BLaER1 treated with 17β-estradiol and CSF1 and Interleukin-3, amounts not matched to agents 10 nM and 100 nM (cell line): Measurements from ENCODE around the gene VILL.
A peak's percentile ranks its signal among the peaks of the same experiment; 100 is the strongest.

Source experiments
- H3K27ac ChIP-seq, 11 experiments: shearing (Covaris generic); formaldehyde crosslinking; 2 replicates each; pipeline ENCODE4 v1.8.1; 2022
- H3K27me3 ChIP-seq, 11 experiments: shearing (Covaris generic); formaldehyde crosslinking; 2 replicates each; pipeline ENCODE4 v1.8.1; 2022
- H3K36me3 ChIP-seq, 11 experiments: shearing (Covaris generic); formaldehyde crosslinking; 2 replicates each; pipeline ENCODE4 v1.8.1; 2022
- H3K4me1 ChIP-seq, 10 experiments: shearing (Covaris generic); formaldehyde crosslinking; 2 replicates each; pipeline ENCODE4 v1.8.1; 2022
- H3K4me2 ChIP-seq, 11 experiments: shearing (Covaris generic); formaldehyde crosslinking; 2 replicates each; pipeline ENCODE4 v1.8.1; 2022
- H3K4me3 ChIP-seq, 10 experiments: shearing (Covaris generic); formaldehyde crosslinking; 2 replicates each; pipeline ENCODE4 v1.8.1; 2022
- H3K9ac ChIP-seq, 11 experiments: shearing (Covaris generic); formaldehyde crosslinking; 2 replicates each; pipeline ENCODE4 v1.8.1; 2022
- H3K9me3 ChIP-seq, 11 experiments: shearing (Covaris generic); formaldehyde crosslinking; replicated peaks in 1 of 11; 2 replicates each; pipeline ENCODE4 v1.8.1; 2022
- H4K20me1 ChIP-seq, 11 experiments: shearing (Covaris generic); formaldehyde crosslinking; 2 replicates each; pipeline ENCODE4 v1.8.1; 2022
- Cebpa-rat ChIP-seq, 11 experiments: shearing (Covaris generic); IDR thresholded peaks; 2 replicates each; pipeline ENCODE4 v1.8.1; 2022

VILL gene

DNA sequence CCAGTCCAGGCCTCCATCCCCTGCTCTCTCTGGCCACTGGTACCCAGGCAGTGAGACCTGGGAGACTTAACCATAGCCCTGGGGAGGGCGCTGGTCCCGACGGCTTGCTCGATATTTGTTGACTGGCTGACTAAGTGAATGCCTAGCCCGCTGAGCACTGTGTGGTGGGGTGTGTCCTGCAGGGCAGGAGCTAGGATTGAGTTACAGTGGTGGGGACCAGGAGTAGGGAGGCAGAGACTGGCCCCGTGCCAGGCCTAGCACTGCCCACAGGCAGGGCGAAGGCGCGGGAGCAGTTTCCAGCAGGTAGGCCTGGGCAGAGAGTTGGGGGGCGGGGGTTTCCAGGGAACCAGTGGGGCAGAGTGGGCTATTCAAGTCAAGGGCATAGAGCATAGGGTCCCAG, at the start of gene VILL:
TSS of gene VILL (plus strand) at position 260 of the 400 bp plus-strand sequence. CDS start 2,887 bp downstream, outside the sequence.
- Histone ChIP-seq H3K4me3 (no peak within 1 kb of the TSS), H3K4me1 (peaks cover 35 to 55% (median 50%) of the 10 kb centered on the region in 10 experiments), H3K27me3 (no peaks in the 10 kb centered on the region), H4K20me1 (no peaks in the 10 kb centered on the region), H3K27ac (no peak within 1 kb of the TSS), H3K9me3 (no peaks in the 10 kb centered on the region), H3K4me2 (no peak within 1 kb of the TSS), H3K9ac (no peak within 1 kb of the TSS), H3K36me3 (peaks cover 0 to 4% (median 3%) of the 10 kb centered on the region in 11 experiments; a peak in 10 of 22 replicates)
- no peak for TF ChIP-seq Cebpa-rat (IDR thresholded peaks at IDR 0.05)

DNA sequence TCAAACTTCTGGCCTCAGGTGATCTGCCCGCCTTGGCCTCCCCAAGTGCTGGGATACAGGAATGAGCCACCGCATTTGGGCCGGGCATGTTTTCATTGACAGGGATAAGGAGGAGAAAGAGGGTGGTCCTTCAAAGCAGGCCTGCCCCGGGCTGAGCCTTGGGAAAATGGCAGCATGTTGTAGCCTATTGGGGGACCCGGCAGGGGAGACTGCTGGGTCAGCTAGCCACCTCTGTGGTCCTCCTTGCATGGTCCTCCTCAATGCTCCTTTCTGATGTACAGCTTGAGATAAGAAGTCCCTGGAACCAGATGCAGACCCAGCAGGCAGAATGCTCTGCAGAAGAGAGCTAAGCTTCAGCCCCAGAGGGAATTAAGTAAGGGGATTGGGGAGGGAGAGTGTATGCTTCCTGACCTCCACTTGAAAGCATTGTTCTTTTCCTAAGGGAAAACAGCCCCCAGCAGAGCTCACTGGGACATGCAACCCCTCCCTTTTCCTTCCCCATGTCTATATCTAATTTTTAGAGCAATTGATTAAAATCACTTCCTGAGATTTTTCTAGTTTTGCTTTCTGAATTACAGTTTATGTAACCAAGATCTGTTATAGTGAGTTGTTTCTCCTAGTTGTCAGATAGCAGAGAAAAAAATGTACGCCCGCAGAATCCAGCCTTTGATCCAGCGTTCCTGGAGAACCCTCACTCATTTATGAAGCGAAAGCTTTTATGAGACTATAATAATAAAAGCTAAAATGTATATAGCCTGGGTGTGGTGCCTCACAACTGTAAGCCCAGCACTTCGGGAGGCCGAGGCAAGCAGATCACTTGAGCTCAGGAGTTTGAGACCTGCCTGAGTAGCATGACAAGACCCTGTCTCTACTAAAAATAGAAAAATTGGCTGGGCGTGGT, 48.7 kb upstream of the VILL start:
- H3K9ac ChIP-seq = no peak overlapping the region
- peak overlapping the region in 7 of 11 experiments; percentile 18 to 44 (median 36); a peak in 11 of 22 replicates for H3K4me2 ChIP-seq
- H3K36me3 ChIP-seq = no peaks in the 10 kb centered on the region
- H3K27ac ChIP-seq = no peak overlapping the region
- no peak for TF ChIP-seq Cebpa-rat (IDR thresholded peaks at IDR 0.05)
- no peaks in the 10 kb centered on the region for H4K20me1 ChIP-seq
- no peaks in the 10 kb centered on the region for H3K27me3 ChIP-seq
- H3K9me3 ChIP-seq = no peaks in the 10 kb centered on the region
- H3K4me1 ChIP-seq = peaks cover 6 to 17% (median 12%) of the 10 kb centered on the region in 10 experiments; a peak in 19 of 20 replicates
- H3K4me3 ChIP-seq = no peak overlapping the region

DNA sequence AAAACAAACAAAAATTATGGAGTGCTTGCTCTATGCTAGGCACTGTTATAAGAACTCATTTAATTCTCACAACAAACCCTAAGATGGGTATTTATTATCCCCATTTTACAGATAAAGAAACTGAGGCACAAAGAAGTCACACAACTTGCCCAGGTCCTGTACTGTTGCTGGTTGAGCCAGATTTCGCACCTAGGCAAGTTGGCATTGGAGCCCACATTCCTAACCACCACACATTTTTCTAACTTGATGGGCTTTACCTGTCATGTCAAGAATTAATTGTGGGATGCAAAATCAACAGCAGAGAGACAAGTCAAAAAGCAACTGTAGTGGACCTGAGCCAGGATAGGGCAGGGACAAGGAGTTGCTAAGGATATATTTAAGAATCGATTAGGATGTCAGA, 47.9 kb upstream of the VILL start:
- no peak overlapping the region for H3K4me2 ChIP-seq
- no peaks in the 10 kb centered on the region for H3K9me3 ChIP-seq
- no peak overlapping the region for H3K4me3 ChIP-seq
- no peak overlapping the region for H3K27ac ChIP-seq
- no peak overlapping the region for H3K9ac ChIP-seq
- H3K27me3 ChIP-seq = no peaks in the 10 kb centered on the region
- TF ChIP-seq Cebpa-rat (IDR thresholded peaks at IDR 0.05) = no peak
- peaks cover 6 to 17% (median 12%) of the 10 kb centered on the region in 10 experiments; a peak in 19 of 20 replicates for H3K4me1 ChIP-seq
- no peaks in the 10 kb centered on the region for H3K36me3 ChIP-seq
- H4K20me1 ChIP-seq = no peaks in the 10 kb centered on the region

DNA sequence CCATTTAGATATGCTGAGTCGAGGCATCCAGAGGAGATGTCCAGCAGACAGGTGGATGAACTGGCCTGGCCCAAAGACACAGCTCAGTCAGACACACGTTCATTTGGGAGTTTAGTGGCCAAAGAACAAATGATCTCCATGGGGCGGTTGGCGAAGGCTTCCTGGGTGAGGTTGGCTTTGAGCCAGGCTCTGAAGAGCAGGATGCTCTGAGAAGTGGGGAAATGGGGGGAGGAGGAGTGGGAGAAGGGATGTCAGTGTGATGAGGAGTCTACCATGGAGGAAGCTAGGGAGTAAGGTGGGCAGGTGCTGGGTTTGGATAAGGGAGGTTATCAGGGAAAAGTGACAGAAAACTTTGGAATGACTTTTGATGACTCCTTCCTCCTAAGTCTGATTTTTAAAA, 47.5 kb upstream of the VILL start:
- Histone ChIP-seq H3K27me3 (no peaks in the 10 kb centered on the region), H3K36me3 (no peaks in the 10 kb centered on the region), H3K27ac (no peak overlapping the region), H4K20me1 (no peaks in the 10 kb centered on the region), H3K9me3 (no peaks in the 10 kb centered on the region), H3K9ac (no peak overlapping the region), H3K4me2 (no peak overlapping the region), H3K4me3 (no peak overlapping the region), H3K4me1 (peaks cover 6 to 17% (median 12%) of the 10 kb centered on the region in 10 experiments; a peak in 19 of 20 replicates)
- TF ChIP-seq Cebpa-rat (IDR thresholded peaks at IDR 0.05) = no peak

DNA sequence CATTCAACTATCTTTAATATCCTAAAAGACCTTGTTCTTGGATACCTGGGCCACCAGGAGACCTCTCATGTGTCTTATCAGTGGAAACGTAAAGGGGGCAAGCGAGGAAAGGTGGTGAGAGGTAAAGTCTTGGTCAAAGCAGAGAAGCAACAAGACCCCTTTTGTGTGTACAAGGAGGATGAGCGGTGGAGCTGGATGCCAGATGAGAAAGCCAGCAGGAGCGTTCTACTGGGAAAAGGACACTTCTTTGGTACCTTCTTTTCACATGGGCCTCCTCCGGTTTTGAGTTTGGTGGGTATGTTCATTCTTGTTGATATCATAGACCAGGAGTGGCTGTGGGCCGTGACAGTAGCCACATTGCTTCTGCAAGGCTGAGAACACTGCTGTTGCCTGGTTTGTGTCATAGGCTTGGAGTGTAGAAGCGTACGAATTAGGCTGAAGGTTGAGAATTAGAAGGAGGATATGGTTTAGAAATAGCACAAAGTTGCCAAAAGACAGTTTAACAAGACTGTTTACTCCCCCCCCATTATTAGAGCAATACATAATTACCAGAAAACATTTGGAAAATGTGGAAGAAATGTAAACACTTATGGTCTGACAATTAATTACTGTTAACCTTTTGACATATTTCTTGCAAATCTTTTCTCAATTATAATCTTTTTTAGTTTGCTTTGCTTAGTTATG, 46.8 kb upstream of the VILL start:
- Histone ChIP-seq H3K4me3 (no peak overlapping the region), H4K20me1 (no peaks in the 10 kb centered on the region), H3K4me2 (no peak overlapping the region), H3K9ac (no peak overlapping the region), H3K27me3 (no peaks in the 10 kb centered on the region), H3K27ac (no peak overlapping the region), H3K9me3 (no peaks in the 10 kb centered on the region), H3K36me3 (no peaks in the 10 kb centered on the region), H3K4me1 (peaks cover 6 to 17% (median 12%) of the 10 kb centered on the region in 10 experiments; a peak in 19 of 20 replicates)
- TF ChIP-seq Cebpa-rat (IDR thresholded peaks at IDR 0.05) = no peak

DNA sequence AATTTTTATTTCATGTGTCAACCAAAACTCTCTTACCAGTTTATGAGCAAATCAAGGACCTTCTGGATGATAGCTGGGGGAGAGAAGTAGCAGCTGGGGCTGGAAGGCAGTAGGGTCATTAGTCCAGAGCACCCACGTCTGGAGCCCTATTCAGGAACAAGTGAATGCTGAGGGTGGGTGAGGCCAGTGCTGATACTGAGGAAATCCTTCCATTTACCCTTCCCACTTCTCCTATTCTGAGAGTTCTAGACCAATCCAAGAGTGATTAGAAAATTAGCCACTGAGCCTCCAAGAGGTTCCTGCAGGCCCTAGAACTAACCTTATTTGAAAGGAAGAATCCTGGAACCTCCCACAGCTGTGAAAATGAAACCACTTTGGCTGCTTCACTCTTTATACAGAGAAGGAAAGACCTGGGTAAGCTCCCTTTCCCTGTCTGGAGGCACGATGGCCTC, 46.2 kb upstream of the VILL start:
- Histone ChIP-seq H4K20me1 (no peaks in the 10 kb centered on the region), H3K27me3 (no peaks in the 10 kb centered on the region), H3K4me2 (no peak overlapping the region), H3K9ac (no peak overlapping the region), H3K9me3 (no peaks in the 10 kb centered on the region), H3K36me3 (no peaks in the 10 kb centered on the region; a peak in 1 of 22 replicates), H3K27ac (no peak overlapping the region), H3K4me1 (peaks cover 6 to 17% (median 12%) of the 10 kb centered on the region in 10 experiments; a peak in 19 of 20 replicates), H3K4me3 (no peak overlapping the region)
- no peak for TF ChIP-seq Cebpa-rat (IDR thresholded peaks at IDR 0.05)

DNA sequence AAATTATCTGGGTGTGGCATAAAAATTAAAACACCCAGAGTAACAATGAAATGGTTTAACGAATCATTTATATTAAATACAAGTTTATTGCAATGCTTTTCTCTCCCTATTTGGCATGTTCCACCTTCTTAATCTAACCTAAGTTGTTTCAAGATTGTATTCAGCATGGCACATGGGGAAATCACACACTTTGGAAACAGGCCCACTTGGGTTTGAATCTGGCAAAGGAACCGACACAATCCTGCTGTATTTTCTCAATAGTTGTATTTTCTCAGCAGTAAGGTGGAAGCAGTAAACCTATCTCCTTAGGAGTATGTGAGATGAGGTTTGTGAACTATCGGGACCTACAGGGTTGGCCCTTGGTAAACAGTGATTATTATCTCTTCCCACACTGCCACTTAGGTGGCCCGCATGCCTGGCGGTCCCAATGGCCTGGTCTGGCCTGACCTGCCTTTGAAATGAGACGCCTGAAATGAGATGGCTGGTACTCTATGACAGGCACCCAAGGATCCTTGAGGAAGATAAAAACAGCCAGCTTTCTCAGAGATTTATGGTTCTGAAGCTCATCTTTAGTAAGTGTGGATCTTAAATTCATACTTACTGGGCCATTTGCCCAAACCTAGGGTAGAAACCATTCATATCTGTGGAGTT, 45.3 kb upstream of the VILL start:
- H3K9me3 ChIP-seq = no peaks in the 10 kb centered on the region
- H3K36me3 ChIP-seq = no peaks in the 10 kb centered on the region; a peak in 2 of 22 replicates
- H3K4me3 ChIP-seq = no peak overlapping the region
- H3K4me1 ChIP-seq = peaks cover 6 to 17% (median 12%) of the 10 kb centered on the region in 10 experiments; a peak in 19 of 20 replicates
- H3K4me2 ChIP-seq = peak overlapping the region in 7 of 11 experiments; percentile 9 to 46 (median 35); a peak in 9 of 22 replicates
- H4K20me1 ChIP-seq = no peaks in the 10 kb centered on the region
- H3K9ac ChIP-seq = no peak overlapping the region
- no peak for TF ChIP-seq Cebpa-rat (IDR thresholded peaks at IDR 0.05)
- no peak overlapping the region for H3K27ac ChIP-seq
- H3K27me3 ChIP-seq = no peaks in the 10 kb centered on the region

DNA sequence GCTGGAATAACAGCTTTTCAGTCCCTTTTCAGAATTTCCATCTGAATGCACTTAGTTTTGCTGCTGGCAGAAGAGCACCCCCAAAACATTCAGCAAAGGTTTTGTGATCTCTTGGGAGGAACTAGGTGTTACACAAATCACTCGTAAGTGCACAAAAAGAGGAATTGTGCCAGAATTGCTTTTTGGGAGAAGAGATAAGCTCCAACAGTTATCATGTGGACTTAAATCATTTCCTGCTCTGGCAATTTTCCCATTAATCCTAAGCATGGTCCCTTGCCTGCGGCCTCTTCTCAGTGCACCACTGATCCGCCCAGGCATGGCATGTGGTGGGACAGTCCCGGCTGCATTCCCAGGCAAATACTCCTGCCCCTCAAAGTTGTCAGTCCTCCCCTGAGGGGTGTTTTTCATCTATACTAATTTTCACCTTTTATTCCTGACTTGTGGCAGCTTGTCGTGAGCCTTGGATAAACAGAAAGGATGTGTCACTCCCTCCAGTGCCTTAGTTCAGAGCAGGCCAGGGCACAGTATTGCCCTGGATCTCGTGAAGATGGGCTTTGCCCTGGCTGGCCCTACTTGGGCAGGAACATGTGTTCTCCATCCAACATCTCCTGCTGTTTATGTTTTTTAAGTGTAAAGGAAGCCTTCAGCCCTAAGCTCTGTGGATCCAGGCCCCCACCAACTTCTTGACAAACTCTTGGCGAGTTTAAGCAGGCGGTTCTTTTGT, 44.6 kb upstream of the VILL start:
- no peak for TF ChIP-seq Cebpa-rat (IDR thresholded peaks at IDR 0.05)
- Histone ChIP-seq H3K27ac (no peak overlapping the region), H3K9me3 (no peaks in the 10 kb centered on the region), H3K9ac (no peak overlapping the region), H3K4me3 (no peak overlapping the region), H3K36me3 (no peaks in the 10 kb centered on the region; a peak in 2 of 22 replicates), H4K20me1 (no peaks in the 10 kb centered on the region), H3K4me2 (peak overlapping the region in 7 of 11 experiments; percentile 9 to 46 (median 35); a peak in 10 of 22 replicates), H3K27me3 (no peaks in the 10 kb centered on the region), H3K4me1 (peaks cover 6 to 17% (median 12%) of the 10 kb centered on the region in 10 experiments; a peak in 19 of 20 replicates)
